Endothelial cell of umbilical vein (primary cell): ENCODE data around the gene AGBL4. TPM values are rescaled to one million over a fixed set of nuclear protein-coding genes. Genes with fewer than 3 reads are reported as not detected.

Experiments used
- BruUV-seq: library from RNA; stranded (reverse); fragments of 400-500 nt; replicated peaks from 2 replicates; lab custom pipeline; 2021; lab: Mats Ljungman, UMichigan
- CTCF ChIA-PET: fragments of 300-600, 350-600 bp; sonication (Branson Sonifier 250); formaldehyde crosslinking; loops from one replicate; lab custom pipeline; 2021; ENCODE audit warnings: antibody characterized with exemption, inconsistent platforms; lab: Charles Lee
- POLR2A ChIA-PET: fragments of 300-600, 350-600 bp; sonication (Branson Sonifier 250); formaldehyde crosslinking; loops from one replicate; lab custom pipeline; 2021; ENCODE audit warnings: antibody characterized with exemption, inconsistent platforms; lab: Charles Lee
- DNase-seq: peaks from one replicate; pipeline ENCODE4 v3.0.0-alpha.2; 2011; ENCODE audit warnings: low read depth, low spot score
- FAIRE-seq: peaks from 2 replicates; lab custom pipeline; 2011; peaks lifted over from hg19 to GRCh38; lab: Jason Lieb, UNC
- H2AFZ ChIP-seq: 2 replicates; pipeline ENCODE4 v1.6.0; 2012; ENCODE audit warnings: low read depth, low read length, control low read depth, inconsistent platforms
- H3K27ac ChIP-seq: 2 replicates; pipeline ENCODE4 v1.5.1; 2011; ENCODE audit warnings: low read depth, mild to moderate bottlenecking, control low read depth, low read length, moderate library complexity; ENCODE audit not compliant: insufficient read depth
- H3K27me3 ChIP-seq, 2 experiments: 2 replicates each; pipeline versions ENCODE4 v1.6.0 to v1.6.1; 2011; ENCODE audit warnings: low read length in 2 of 2, mixed read lengths in 1 of 2; ENCODE audit not compliant: control insufficient read depth in 2 of 2, insufficient read depth in 2 of 2
- H3K36me3 ChIP-seq, 2 experiments: 2 replicates in 1 of 2; 3 replicates in 1 of 2; pipeline ENCODE4 v1.5.1; 2011; ENCODE audit warnings: low read length in 2 of 2, mild to moderate bottlenecking in 1 of 2, moderate library complexity in 1 of 2; ENCODE audit not compliant: control insufficient read depth in 2 of 2, insufficient read depth in 2 of 2; ENCODE audit errors: extremely low read depth in 1 of 2
- H3K4me1 ChIP-seq: 3 replicates; pipeline ENCODE4 v1.5.1; 2011; ENCODE audit warnings: mild to moderate bottlenecking, low read length; ENCODE audit not compliant: control insufficient read depth, insufficient read depth; ENCODE audit errors: extremely low read depth
- H3K4me2 ChIP-seq: 2 replicates; pipeline ENCODE4 v1.6.1; 2011; ENCODE audit warnings: low read length, control low read depth, mixed read lengths; ENCODE audit not compliant: insufficient read depth
- H3K4me3 ChIP-seq, 3 experiments: fragments of 200-600 bp in 1 of 3; sonication (generic), shearing (Covaris generic) in 1 of 3; replicated peaks in 1 of 3; 2 replicates each; pipeline ENCODE4 v1.5.1; 2011 to 2016; ENCODE audit warnings: control low read depth in 3 of 3, low read length in 3 of 3, mild to moderate bottlenecking in 2 of 3, inconsistent platforms in 1 of 3, low read depth in 1 of 3, moderate library complexity in 1 of 3; ENCODE audit not compliant: insufficient read depth in 1 of 3
- H3K79me2 ChIP-seq: 2 replicates; pipeline ENCODE4 v1.6.0; 2012; ENCODE audit warnings: low read length, inconsistent platforms; ENCODE audit not compliant: control insufficient read depth, insufficient read depth
- H3K9ac ChIP-seq: replicated peaks from 2 replicates; pipeline ENCODE3; 2011; ENCODE audit warnings: low read length, control low read depth; ENCODE audit not compliant: insufficient read depth; ENCODE audit errors: extremely low read depth
- H3K9me1 ChIP-seq: replicated peaks from 3 replicates; pipeline ENCODE4 v1.6.0; 2011; ENCODE audit warnings: mild to moderate bottlenecking, low read length; ENCODE audit not compliant: control insufficient read depth, insufficient read depth; ENCODE audit errors: extremely low read depth
- H3K9me3 ChIP-seq: replicated peaks from 2 replicates; pipeline ENCODE4 v1.5.1; 2012; ENCODE audit warnings: low read length, inconsistent platforms; ENCODE audit not compliant: control insufficient read depth, insufficient read depth
- H4K20me1 ChIP-seq: replicated peaks from 2 replicates; pipeline ENCODE3; 2011; ENCODE audit warnings: mild to moderate bottlenecking, low read length; ENCODE audit not compliant: control insufficient read depth, insufficient read depth; ENCODE audit errors: extremely low read depth
- EZH2 ChIP-seq: IDR thresholded peaks from 2 replicates; pipeline ENCODE4 v1.6.1; 2012; ENCODE audit warnings: borderline replicate concordance, low read depth, mild to moderate bottlenecking, moderate library complexity, low read length, inconsistent platforms; ENCODE audit not compliant: severe bottlenecking
- FOS ChIP-seq: IDR thresholded peaks from 2 replicates; pipeline ENCODE4 v1.6.1; 2011; ENCODE audit warnings: mild to moderate bottlenecking, low read length, moderate library complexity, borderline replicate concordance; ENCODE audit not compliant: insufficient read depth
- JUN ChIP-seq: IDR thresholded peaks from 2 replicates; pipeline ENCODE4 v1.6.1; 2011; ENCODE audit warnings: borderline replicate concordance, low read depth; ENCODE audit not compliant: insufficient read length, insufficient read depth
- MYC ChIP-seq: IDR thresholded peaks from one replicate; pipeline ENCODE4 v1.6.1; 2011; ENCODE audit warnings: mild to moderate bottlenecking, low read depth, low read length
- POLR2A ChIP-seq: IDR thresholded peaks from 2 replicates; pipeline ENCODE4 v1.6.1; 2012; ENCODE audit warnings: low read depth, mild to moderate bottlenecking, control low read depth, low read length
- POLR2AphosphoS5 ChIP-seq: IDR thresholded peaks from 2 replicates; pipeline ENCODE4 v1.6.1; 2012; ENCODE audit warnings: low read depth, mild to moderate bottlenecking, control low read depth, low read length, moderate library complexity; ENCODE audit not compliant: insufficient read depth
- dilution Hi-C: fragments of 300-500 bp; cut with MboI; formaldehyde crosslinking; loops from one replicate; pipeline ENCODE4 v1.15.0; 2019; ENCODE audit warnings: low sequenced_read_pairs; ENCODE audit not compliant: extremely low pct_ligation_motif_present
- intact Hi-C: fragments of 100-400 bp; cut with micrococcal nuclease; formaldehyde crosslinking; loops from one replicate; pipeline ENCODE4 v1.10.0; 2022
- polyA plus RNA-seq, 4 experiments: library from polyadenylated mRNA; depleted of rRNA in 3 of 4; stranded (reverse) in 3 of 4; unstranded in 1 of 4; fragments of >200 nt; gene quantifications; 2 replicates each; pipeline versions ENCODE4 v1.2.1 to v1.2.3, GENCODE V29; 2011 to 2012; ENCODE audit warnings: missing spikeins in 1 of 4
- total RNA-seq: library from RNA; stranded (reverse); gene quantifications from 2 replicates; pipeline ENCODE4 v1.2.3, GENCODE V29; 2021
- TF ChIP-seq, protein P1 (sequence below): IDR thresholded peaks from 2 replicates; pipeline ENCODE4 v1.6.1; 2011; ENCODE audit not compliant: insufficient read depth, insufficient read length
- TF ChIP-seq, protein P2 (sequence below), 2 donors: IDR thresholded peaks; 1 replicate in 1 of 2; 2 replicates in 1 of 2; pipeline ENCODE4 v1.5.1; 2011; ENCODE audit warnings: low read length in 2 of 2, mild to moderate bottlenecking in 2 of 2, moderate library complexity in 2 of 2, control low read depth in 1 of 2, inconsistent platforms in 1 of 2, low read depth in 1 of 2; ENCODE audit not compliant: insufficient read depth in 1 of 2; ENCODE audit errors: extremely low read depth in 1 of 2

AGBL4 gene
- total and polyA plus RNA-seq, 2 donors (not counting 3 experiments of a cell fraction or from before 2014, with no cell fraction given), result not detected

DNA sequence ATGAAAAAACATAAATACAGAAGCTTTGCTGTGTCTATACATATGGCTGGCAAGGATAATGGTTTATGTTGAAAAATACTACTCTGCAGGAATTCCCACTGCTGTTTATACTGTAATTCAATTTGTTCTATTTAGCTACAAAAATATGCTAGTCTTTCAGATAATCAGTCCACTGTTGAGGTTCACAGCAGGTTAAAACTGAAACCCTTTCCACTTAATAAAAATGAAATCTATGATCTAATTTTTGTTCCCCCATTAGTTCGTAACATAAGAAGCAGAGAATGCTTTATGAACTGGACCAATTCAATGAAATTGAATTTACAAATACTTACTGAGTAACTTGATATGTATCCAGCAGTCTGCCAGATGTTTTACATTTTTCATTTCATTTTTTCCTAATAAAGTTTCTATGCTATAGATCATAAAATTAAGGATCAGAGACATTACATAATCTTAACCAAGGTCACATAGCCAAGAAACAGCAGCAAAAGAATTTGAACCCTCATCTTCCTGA is 887.0 kb downstream of the AGBL4 start:
- H3K36me3 ChIP-seq, result no peaks in the 10 kb centered on the region
- H3K4me3 ChIP-seq, result no peak overlapping the region
- no peaks in the 10 kb centered on the region for H3K79me2 ChIP-seq
- no peak overlapping the region for H3K4me2 ChIP-seq
- no peaks in the 10 kb centered on the region for H3K9me3 ChIP-seq
- no peak overlapping the region for H3K27ac ChIP-seq
- intact Hi-C loops, result no loop called here
- no peak overlapping the region for H2AFZ ChIP-seq
- no peaks in the 10 kb centered on the region for H4K20me1 ChIP-seq
- H3K4me1 ChIP-seq, result no peaks in the 10 kb centered on the region
- no peak for TF ChIP-seq JUN
- no peak for TF ChIP-seq POLR2A
- TF ChIP-seq, protein P1, sequence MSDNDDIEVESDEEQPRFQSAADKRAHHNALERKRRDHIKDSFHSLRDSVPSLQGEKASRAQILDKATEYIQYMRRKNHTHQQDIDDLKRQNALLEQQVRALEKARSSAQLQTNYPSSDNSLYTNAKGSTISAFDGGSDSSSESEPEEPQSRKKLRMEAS, result no peak
- TF ChIP-seq, protein P2, sequence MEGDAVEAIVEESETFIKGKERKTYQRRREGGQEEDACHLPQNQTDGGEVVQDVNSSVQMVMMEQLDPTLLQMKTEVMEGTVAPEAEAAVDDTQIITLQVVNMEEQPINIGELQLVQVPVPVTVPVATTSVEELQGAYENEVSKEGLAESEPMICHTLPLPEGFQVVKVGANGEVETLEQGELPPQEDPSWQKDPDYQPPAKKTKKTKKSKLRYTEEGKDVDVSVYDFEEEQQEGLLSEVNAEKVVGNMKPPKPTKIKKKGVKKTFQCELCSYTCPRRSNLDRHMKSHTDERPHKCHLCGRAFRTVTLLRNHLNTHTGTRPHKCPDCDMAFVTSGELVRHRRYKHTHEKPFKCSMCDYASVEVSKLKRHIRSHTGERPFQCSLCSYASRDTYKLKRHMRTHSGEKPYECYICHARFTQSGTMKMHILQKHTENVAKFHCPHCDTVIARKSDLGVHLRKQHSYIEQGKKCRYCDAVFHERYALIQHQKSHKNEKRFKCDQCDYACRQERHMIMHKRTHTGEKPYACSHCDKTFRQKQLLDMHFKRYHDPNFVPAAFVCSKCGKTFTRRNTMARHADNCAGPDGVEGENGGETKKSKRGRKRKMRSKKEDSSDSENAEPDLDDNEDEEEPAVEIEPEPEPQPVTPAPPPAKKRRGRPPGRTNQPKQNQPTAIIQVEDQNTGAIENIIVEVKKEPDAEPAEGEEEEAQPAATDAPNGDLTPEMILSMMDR (IDR thresholded peaks at IDR 0.05; ENCODE audit: extremely low read depth in 1 of 2, insufficient read depth in 1 of 2, low read depth in 1 of 2, low read length in 2 of 2), result no peak
- TF ChIP-seq FOS, result no peak
- TF ChIP-seq MYC, result no peak
- TF ChIP-seq POLR2AphosphoS5, result no peak
- TF ChIP-seq EZH2, result no peak
- no peak for FAIRE-seq
- no TSS peak for BruUV-seq
- no peak overlapping the region for H3K9ac ChIP-seq
- DNase-seq, result no peak
- dilution Hi-C loops, result no loop called here
- POLR2A ChIA-PET, result no interaction called here
- H3K9me1 ChIP-seq, result no peaks in the 10 kb centered on the region
- H3K27me3 ChIP-seq, result no peaks in the 10 kb centered on the region
- CTCF ChIA-PET, result no interaction called here
